ENCODE data around the gene THSD4.

GRCh38 chr15:71422530-71423259 is 307.4 kb downstream of the THSD4 start:
- TF ChIP-seq SUZ12 (IDR thresholded peaks at IDR 0.05; ENCODE audit: extremely low read depth, insufficient read depth, insufficient read length) (no peak), YY1 (IDR thresholded peaks at IDR 0.05; ENCODE audit: insufficient read depth, insufficient read length) (no peak)

Measured in NT2/D1 (cell line).